ENCODE measurements around the gene SETDB2.

The SETDB2 gene

GRCh38 chr13:49532593-49532992 is 88.5 kb downstream of the SETDB2 start:
- Mint-ChIP-seq H3K36me3 (ENCODE audit: low read depth) (peaks cover 66% of the 10 kb centered on the region), H3K4me1 (no peaks in the 10 kb centered on the region), H3K27ac (peak overlapping the region in 1 of 3 experiments; percentile 77), H3K9me3 (no peaks in the 10 kb centered on the region), H3K4me3 (no peak overlapping the region), H3K27me3 (ENCODE audit: low read depth) (no peaks in the 10 kb centered on the region)
- TF ChIP-seq CTCF (IDR thresholded peaks at IDR 0.05; ENCODE audit: unreplicated experiment in 3 of 3) = no peak

GRCh38 chr13:49533011-49533410 is 88.9 kb downstream of the SETDB2 start:
- no peaks in the 10 kb centered on the region for H3K9me3 Mint-ChIP-seq
- peak overlapping the region in 2 of 3 experiments; percentile 37 to 77 for H3K27ac Mint-ChIP-seq
- peaks cover 70% of the 10 kb centered on the region for H3K36me3 Mint-ChIP-seq (ENCODE audit: low read depth)
- no peaks in the 10 kb centered on the region for H3K27me3 Mint-ChIP-seq (ENCODE audit: low read depth)
- TF ChIP-seq CTCF (IDR thresholded peaks at IDR 0.05; ENCODE audit: unreplicated experiment in 3 of 3) = no peak
- no peaks in the 10 kb centered on the region for H3K4me1 Mint-ChIP-seq
- H3K4me3 Mint-ChIP-seq = no peak overlapping the region

GRCh38 chr13:49533591-49534269 is 89.7 kb downstream of the SETDB2 start:
- no peaks in the 10 kb centered on the region for H3K4me1 Mint-ChIP-seq
- no peak overlapping the region for H3K27ac Mint-ChIP-seq
- no peaks in the 10 kb centered on the region for H3K9me3 Mint-ChIP-seq
- no peak overlapping the region for H3K4me3 Mint-ChIP-seq
- H3K27me3 Mint-ChIP-seq (ENCODE audit: low read depth) = no peaks in the 10 kb centered on the region
- TF ChIP-seq CTCF (IDR thresholded peaks at IDR 0.05; ENCODE audit: unreplicated experiment in 3 of 3) = no peak
- peaks cover 69% of the 10 kb centered on the region for H3K36me3 Mint-ChIP-seq (ENCODE audit: low read depth)

GRCh38 chr13:49536144-49536873 is 92.2 kb downstream of the SETDB2 start:
- no peaks in the 10 kb centered on the region for H3K27me3 Mint-ChIP-seq (ENCODE audit: low read depth)
- no peaks in the 10 kb centered on the region for H3K9me3 Mint-ChIP-seq
- H3K4me3 Mint-ChIP-seq = no peak overlapping the region
- no peak overlapping the region for H3K27ac Mint-ChIP-seq
- peaks cover 67% of the 10 kb centered on the region for H3K36me3 Mint-ChIP-seq (ENCODE audit: low read depth)
- no peak for TF ChIP-seq CTCF (IDR thresholded peaks at IDR 0.05; ENCODE audit: unreplicated experiment in 3 of 3)
- no peaks in the 10 kb centered on the region for H3K4me1 Mint-ChIP-seq

GRCh38 chr13:49538404-49538803 is 94.3 kb downstream of the SETDB2 start:
- Mint-ChIP-seq H3K36me3 (ENCODE audit: low read depth) (peaks cover 61% of the 10 kb centered on the region), H3K27ac (no peak overlapping the region), H3K4me3 (no peak overlapping the region), H3K9me3 (no peaks in the 10 kb centered on the region), H3K27me3 (ENCODE audit: low read depth) (no peaks in the 10 kb centered on the region), H3K4me1 (no peaks in the 10 kb centered on the region)
- TF ChIP-seq CTCF (IDR thresholded peaks at IDR 0.05; ENCODE audit: unreplicated experiment in 3 of 3) = no peak
